Tongue (tissue), 2 donors: ENCODE results near the gene NDUFS6. TPM values are rescaled to one million over a fixed set of nuclear protein-coding genes. Genes with fewer than 3 reads are reported as not detected.

ENCODE experiments used
- DNase-seq: peaks from one replicate; pipeline ENCODE4 v3.0.0-alpha.2; 2015
- total RNA-seq: library from RNA; depleted of rRNA; stranded (reverse); fragments of >200 nt; gene quantifications from one replicate; pipeline ENCODE4 v1.2.3, GENCODE V29; 2014

The NDUFS6 gene
- total RNA-seq, 1 donor from 2014 or later: 51.6 TPM

- DNase-seq: no peak
These were observed 35.3 kb upstream of the NDUFS6 start for GRCh38 chr5:1765880-1766235.

- DNase-seq: no peak
These were observed 33.5 kb upstream of the NDUFS6 start for GRCh38 chr5:1767524-1768282.

GRCh38 chr5:1768283-1769000, 32.8 kb upstream of the NDUFS6 start:
- DNase-seq: no peak

GRCh38 chr5:1769017-1769640, 32.1 kb upstream of the NDUFS6 start:
- no peak for DNase-seq

GRCh38 chr5:1769752-1770442, 31.3 kb upstream of the NDUFS6 start:
- DNase-seq: no peak

- no peak for DNase-seq
These were observed 30.8 kb upstream of the NDUFS6 start for GRCh38 chr5:1770443-1770802.

- DNase-seq: no peak
These were observed 29.8 kb upstream of the NDUFS6 start for GRCh38 chr5:1771149-1772065.

GRCh38 chr5:1772634-1773033, 28.6 kb upstream of the NDUFS6 start:
- no peak for DNase-seq

- DNase-seq: no peak
These were observed 24.4 kb upstream of the NDUFS6 start for GRCh38 chr5:1776831-1777230.

GRCh38 chr5:1777281-1778137, 23.7 kb upstream of the NDUFS6 start:
- DNase-seq: no peak

GRCh38 chr5:1778138-1779020, 22.8 kb upstream of the NDUFS6 start:
- DNase-seq: no peak

- no peak for DNase-seq
These were observed 22.1 kb upstream of the NDUFS6 start for GRCh38 chr5:1779021-1779680.

GRCh38 chr5:1779782-1780613, 21.2 kb upstream of the NDUFS6 start:
- DNase-seq: no peak

- DNase-seq: no peak
These were observed 20.6 kb upstream of the NDUFS6 start for GRCh38 chr5:1780614-1780930.

GRCh38 chr5:1781107-1781506, 20.1 kb upstream of the NDUFS6 start:
- no peak for DNase-seq

GRCh38 chr5:1781726-1782384, 19.4 kb upstream of the NDUFS6 start:
- no peak for DNase-seq

GRCh38 chr5:1782385-1783215, 18.6 kb upstream of the NDUFS6 start:
- no peak for DNase-seq
